ENCODE measurements around the gene NDFIP1.

GRCh38 chr5:142122121-142122520 is 13.5 kb downstream of the NDFIP1 start:
- TF ChIP-seq ZNF138 (tag by site-specific recombination; IDR thresholded peaks at IDR 0.05; ENCODE audit: borderline replicate concordance): no peak
- TF ChIP-seq SP2 (tag by site-specific recombination; IDR thresholded peaks at IDR 0.05): no peak
- TF ChIP-seq ZNF610 (tag by site-specific recombination; IDR thresholded peaks at IDR 0.05; ENCODE audit: borderline replicate concordance): no peak
- TF ChIP-seq ZFP37 (tag by site-specific recombination; IDR thresholded peaks at IDR 0.05): no peak
- TF ChIP-seq, protein P1, sequence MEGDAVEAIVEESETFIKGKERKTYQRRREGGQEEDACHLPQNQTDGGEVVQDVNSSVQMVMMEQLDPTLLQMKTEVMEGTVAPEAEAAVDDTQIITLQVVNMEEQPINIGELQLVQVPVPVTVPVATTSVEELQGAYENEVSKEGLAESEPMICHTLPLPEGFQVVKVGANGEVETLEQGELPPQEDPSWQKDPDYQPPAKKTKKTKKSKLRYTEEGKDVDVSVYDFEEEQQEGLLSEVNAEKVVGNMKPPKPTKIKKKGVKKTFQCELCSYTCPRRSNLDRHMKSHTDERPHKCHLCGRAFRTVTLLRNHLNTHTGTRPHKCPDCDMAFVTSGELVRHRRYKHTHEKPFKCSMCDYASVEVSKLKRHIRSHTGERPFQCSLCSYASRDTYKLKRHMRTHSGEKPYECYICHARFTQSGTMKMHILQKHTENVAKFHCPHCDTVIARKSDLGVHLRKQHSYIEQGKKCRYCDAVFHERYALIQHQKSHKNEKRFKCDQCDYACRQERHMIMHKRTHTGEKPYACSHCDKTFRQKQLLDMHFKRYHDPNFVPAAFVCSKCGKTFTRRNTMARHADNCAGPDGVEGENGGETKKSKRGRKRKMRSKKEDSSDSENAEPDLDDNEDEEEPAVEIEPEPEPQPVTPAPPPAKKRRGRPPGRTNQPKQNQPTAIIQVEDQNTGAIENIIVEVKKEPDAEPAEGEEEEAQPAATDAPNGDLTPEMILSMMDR (tag by site-specific recombination; IDR thresholded peaks at IDR 0.05): no peak
- TF ChIP-seq ZEB2 (tag by site-specific recombination; IDR thresholded peaks at IDR 0.05): no peak
- no peak for TF ChIP-seq ZNF664 (tag by site-specific recombination; IDR thresholded peaks at IDR 0.05)
- no peak for TF ChIP-seq ZNF621 (tag by site-specific recombination; IDR thresholded peaks at IDR 0.05)

Measured in HEK293 (cell line).